Measurements from ENCODE around the gene NCAM1.

GRCh38 chr11:113322158-113322557, 360.9 kb downstream of the NCAM1 start:
- TF ChIP-seq TAF1 (CRISPR knock-in tag; IDR thresholded peaks at IDR 0.05) (no peak), ZNF501 (CRISPR knock-in tag; IDR thresholded peaks at IDR 0.05) (no peak), TRIM22 (IDR thresholded peaks at IDR 0.05) (no peak), BRCA1 (CRISPR knock-in tag; IDR thresholded peaks at IDR 0.05) (no peak), CTCF (CRISPR knock-in tag; IDR thresholded peaks at IDR 0.05) (no peak), POLR2AphosphoS5 (IDR thresholded peaks at IDR 0.05; ENCODE audit: low read depth, low read length) (no peak), SIX1 (CRISPR knock-in tag; IDR thresholded peaks at IDR 0.05; ENCODE audit: borderline replicate concordance) (no peak), GPBP1L1 (CRISPR knock-in tag; IDR thresholded peaks at IDR 0.05) (no peak), ZNF335 (CRISPR knock-in tag; IDR thresholded peaks at IDR 0.05) (no peak), TP53 (CRISPR knock-in tag; conservative IDR thresholded peaks at IDR 0.05) (no peak), ETV6 (CRISPR knock-in tag; conservative IDR thresholded peaks at IDR 0.05) (no peak)
